Activated T-helper 1 cell treated with anti-CD3 and anti-CD28 coated beads, Interleukin-2, amount 50 U/mL, for 16 hours (primary cell): ENCODE measurements around the gene MSI1.

ENCODE experiments used
- DNase-seq, 2 donors: peaks; one replicate each; pipeline ENCODE4 v3.0.0-alpha.2; 2020; ENCODE audit warnings: low read depth in 1 of 2, low spot score in 1 of 2

The MSI1 gene

DNA sequence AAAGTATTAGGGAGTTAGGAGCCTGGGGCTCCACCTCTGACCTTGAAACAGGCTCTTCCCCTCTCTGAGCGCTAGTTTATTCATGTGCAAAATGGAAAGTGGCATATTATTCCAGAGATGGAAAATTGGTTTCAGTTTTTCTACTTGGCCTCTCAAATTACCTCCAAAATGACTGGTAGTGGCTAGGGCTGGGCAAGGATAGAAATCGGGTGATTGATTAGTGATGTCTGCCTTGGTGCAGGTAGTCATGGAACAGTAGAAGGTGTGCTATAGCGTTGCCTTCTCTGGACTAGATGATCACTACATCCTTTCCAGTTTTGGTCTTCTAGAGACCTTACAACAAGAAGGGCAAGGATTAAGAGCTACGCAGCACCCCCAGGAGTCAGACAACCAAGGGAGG, 8.6 kb upstream of the MSI1 start:
- DNase-seq: no peak

DNA sequence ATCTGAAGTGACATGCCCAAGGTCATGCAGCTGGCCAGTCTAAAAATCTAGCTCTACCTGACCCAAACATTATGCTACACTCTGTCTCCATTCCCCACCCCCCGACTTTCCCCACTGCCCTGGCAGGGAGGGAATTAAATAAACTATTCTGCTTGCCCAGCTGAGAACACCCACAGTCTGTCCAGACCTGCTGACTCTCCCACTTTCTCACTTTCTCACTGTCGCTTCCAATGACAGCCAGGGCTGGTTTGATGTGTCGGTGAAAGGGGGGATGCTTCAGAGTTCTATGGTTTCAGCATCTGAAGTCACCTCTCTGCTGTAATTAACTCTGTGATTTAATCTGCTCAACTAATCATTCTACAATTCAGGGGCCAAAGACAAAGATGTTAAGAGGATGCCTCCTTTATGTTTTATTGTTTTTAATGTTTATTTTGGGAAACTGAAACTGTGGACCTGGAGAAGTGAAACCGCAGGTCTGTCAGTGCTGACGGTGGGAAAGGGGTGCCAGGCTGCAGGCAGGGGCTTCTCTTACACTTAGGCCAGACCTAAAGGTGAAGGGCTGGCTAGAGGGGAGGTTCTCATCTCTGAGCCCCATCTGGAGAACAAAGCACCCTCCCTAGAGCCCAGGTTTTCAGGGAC, 8.1 kb upstream of the MSI1 start:
- no peak for DNase-seq

- DNase-seq: no peak
Observed at GRCh38 chr12:120376416-120376815, 7.5 kb upstream of the MSI1 start.

DNA sequence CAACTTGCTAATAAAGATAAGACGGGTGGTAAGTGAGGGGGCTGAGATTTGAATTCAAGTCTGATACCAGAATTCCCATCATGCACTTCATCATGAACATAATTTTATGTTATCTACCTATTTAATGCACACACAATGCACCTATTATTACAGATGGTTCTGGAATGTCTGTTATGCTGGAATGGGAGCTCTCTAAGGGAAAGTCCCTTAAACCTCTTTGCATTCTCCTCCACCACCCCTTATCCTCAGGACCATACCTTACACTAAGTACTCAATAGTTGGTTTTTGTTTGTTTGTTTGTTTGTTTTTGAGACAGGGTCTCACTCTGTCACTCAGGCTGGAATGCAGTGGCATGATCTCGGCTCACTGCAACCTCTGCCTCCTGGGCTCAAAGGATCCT, 7.0 kb upstream of the MSI1 start:
- DNase-seq: no peak

- DNase-seq: no peak
Observed at GRCh38 chr12:120373683-120374082, 4.7 kb upstream of the MSI1 start.

DNA sequence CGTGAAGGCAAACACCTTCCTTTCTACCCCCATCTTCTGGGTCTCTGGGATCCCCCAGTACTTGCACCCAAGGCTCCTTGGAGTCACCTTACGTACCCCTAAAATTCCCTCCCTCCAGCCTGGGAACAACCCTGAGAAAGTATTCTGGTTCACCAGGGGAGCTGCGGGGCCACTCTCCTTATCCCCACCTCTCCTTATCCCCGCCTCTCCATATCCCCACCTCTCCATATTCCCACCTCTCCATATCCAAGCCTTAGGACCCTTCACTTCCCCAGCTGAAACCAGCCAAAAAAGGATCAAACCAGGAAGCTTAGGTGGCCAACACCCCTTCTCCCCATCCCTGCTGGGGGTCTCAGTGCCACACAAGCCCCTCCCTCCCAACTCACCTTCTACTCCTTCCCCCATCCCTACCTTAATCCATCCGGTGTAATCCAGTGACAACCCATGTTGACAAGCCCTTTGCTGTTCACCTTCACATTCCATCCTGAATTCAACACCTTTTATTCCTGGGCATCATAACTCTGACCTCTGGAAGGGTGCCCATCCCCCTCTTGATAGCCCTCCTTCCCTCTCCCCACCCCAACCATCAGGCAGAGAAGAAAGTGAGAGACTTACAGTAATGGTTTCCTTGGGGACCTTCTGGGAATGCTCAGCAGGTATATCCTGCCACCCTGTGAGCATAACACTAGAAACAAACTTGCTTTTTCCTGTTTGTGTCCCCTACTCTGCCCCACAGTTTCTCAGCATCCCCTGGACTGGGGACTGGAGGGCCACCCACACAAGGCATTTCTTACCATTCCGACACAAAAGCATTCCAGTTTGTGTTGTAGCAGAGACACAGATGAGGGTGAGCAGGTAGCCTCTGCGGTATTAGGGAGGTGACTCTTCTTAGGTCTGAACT, 1.6 kb upstream of the MSI1 start:
- DNase-seq: no peak

DNA sequence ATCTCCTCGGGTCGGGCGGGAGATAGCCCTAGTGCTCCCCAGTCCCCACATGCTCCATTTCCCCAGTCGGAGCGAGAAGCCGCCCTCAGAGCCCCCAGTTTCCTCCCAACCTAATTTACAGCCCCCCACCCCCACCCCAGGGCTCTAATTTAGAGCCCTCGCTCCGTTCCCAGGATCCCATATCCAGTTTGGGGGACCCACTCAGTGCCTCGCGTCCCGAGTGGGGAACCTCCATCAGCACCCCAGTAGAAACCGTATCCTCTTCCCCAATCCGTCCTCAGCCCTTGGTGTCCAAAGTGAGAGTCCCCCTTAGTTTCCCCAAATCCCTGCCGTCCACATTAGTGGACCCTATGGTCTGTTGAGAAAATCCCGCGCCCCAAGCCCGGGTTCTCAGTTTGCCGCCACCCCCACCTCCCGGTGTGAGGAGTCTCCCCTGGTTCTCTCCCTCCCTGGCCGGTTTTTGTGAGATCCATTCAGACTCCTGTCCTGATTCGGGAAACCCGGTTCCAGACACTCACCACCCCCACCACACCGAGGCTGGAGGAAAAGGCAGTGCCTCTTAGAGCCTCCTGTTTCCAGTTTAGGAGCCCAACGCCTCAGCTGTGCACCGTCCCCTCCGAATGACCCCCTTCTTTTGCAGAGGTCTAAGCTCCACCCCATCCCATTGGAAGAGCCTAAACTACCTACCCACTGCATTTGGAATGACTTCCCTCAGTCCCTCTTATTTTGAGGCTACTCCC, 809 bp upstream of the MSI1 start:
- no peak for DNase-seq

GRCh38 chr12:120367924-120368788, 808 bp downstream of the MSI1 start:
- no peak for DNase-seq

DNA sequence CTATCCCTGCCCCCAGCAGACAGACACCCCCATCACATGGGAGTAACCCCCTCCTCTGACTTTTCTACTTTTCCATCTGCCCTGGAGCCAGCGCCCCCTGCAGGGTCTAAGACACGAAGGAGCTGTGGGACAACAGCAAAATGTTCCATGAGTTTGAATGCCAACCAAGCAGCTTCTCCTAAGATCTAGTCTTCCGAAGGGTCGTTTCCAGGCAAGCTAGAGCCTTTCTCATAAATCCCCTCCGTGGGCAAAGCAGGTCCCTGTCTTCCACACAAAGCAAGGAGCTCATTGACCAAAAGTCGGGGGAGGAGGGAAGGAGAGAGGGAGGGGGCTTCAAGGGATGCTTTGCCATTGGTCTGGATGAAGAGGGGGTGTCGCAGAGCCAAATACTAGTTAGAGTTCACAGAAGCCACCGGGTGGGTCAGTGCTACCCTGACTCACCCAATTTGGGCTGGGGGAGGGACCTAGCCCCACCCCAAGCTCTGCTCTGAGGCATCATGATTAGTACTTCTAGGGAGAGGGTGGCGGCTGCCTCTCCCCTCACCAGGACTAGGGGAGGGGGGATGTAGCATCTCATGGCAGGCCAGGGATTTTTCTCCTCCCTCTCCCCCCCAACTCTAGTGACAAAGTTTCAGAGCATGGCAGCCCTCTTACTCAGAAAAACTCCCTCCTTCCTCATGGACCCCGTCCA, 1.6 kb downstream of the MSI1 start:
- DNase-seq: no peak

DNA sequence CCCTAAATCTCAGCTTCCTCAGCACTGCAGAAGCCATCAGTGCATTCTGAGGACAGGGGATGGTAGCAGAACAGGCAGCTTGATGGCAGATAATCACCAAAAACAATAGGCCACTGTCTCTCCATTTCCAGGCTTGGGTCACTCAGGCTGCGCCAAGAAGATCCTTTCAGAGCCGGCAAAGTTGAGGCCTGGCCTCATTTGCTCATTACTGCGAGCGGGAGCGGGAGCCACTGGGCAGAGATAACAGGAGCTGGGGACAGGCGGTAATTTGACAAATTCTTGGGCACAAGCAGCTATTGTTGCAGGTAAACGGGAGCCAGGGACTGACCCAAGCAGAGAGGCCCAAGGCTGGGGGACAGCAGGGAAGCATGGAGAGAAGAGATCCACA, 2.1 kb downstream of the MSI1 start:
- DNase-seq: no peak

- no peak for DNase-seq
Observed at GRCh38 chr12:120366341-120366705, 2.6 kb downstream of the MSI1 start.

- DNase-seq: no peak
Observed at GRCh38 chr12:120365675-120366340, 3.2 kb downstream of the MSI1 start.

DNA sequence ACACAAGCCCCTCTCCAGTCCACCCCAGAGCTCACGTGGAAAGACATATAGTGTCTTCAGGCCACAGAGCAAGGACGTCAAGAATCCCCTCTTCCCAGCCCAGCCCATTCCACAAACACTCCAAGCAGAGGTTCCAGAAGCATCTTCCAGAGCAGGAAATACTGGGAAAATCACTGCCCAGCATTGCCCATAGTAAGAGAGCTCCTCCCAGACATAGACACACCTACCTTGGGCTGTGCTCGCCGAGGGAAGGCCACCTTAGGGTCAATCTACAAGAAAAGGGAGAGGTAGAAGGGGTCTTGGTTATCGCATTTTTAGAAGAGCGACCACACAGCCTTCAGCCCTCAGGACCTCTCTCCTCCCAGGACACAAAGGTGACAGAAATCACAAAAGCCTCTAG, 4.5 kb downstream of the MSI1 start:
- DNase-seq: no peak

DNA sequence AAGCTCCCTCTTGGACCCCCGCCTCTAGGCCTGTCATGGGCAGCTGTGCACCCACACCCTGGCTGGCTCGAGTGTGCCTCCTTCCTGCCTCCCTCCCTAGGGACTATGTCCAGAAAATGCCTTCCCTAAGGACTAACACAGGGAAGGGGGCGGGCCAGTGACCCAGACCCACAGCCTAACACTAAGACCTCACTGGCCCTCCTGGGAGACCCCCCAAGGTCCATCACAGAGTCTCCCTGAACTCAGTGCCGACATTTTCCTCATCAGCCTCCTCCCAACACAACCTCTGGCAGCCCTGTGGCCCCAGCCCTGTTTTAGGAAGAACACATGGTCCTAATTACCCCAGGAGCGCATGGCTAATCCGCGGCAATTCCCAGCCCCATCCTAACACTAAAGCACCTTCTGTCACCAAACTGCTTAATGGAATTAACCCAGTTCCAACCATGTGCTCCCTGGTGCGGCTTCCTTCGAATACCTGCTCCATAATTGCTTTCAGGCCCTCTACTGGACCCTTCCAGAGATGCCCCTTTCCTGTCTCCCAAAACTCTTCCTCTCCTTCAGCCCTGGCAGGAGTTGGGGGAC, 5.6 kb downstream of the MSI1 start:
- DNase-seq: no peak

GRCh38 chr12:120362516-120363273, 6.3 kb downstream of the MSI1 start:
- no peak for DNase-seq

- DNase-seq: no peak
Observed at GRCh38 chr12:120361506-120362208, 7.3 kb downstream of the MSI1 start.

- DNase-seq: no peak
Observed at GRCh38 chr12:120359128-120359527, 9.8 kb downstream of the MSI1 start.

DNA sequence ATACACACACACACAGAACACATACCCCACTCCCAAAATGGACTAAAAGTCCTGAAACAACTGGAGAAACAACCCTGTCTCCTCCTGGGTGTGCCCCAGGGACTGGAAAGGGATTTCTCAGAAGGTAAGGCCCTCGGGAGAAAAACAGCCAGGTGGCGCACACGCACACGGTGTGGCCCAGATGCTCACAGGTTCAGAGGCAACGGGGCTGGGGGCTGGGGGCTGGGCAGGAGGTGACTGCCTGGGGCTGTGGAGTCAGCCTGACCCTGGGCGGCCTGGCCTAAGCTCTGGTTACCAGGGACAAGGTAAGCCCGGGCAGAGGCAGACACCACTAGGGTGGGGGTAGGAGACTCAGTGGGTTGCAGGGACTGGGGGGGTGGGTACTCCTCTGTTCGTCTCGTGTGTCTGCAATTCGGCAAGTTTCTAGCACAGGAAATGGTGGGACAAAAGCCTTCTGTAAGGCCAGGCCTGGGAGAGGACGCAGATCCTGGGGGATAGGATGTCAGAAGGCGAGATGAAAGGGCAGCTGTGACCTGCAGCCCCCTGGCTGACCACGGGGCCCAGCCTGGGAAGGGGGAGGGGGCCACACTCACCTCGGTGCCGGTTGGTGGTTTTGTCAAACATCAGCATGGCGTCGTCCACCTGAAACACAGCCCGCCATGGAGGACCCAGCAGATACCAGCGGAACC, 10.4 kb downstream of the MSI1 start:
- no peak for DNase-seq
